ENCODE measurements around the gene AGAP3.

AGAP3 gene

DNA sequence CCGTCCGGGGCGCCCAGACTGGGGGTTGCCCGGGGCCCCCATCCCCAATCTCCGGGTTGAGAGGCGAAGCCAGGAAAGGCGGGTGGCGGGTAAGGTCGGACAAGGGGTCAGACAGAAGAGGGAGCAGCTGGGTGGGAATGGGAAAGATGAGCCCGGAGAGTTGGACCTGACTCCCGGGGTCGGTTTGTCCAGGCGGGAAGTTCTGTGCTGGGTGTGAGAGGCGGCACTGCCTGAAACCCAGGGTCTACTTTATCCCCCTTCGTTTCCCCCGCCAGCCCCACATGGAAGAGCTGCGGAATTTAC, 26.2 kb upstream of the AGAP3 start:
- TF ChIP-seq, protein P1, sequence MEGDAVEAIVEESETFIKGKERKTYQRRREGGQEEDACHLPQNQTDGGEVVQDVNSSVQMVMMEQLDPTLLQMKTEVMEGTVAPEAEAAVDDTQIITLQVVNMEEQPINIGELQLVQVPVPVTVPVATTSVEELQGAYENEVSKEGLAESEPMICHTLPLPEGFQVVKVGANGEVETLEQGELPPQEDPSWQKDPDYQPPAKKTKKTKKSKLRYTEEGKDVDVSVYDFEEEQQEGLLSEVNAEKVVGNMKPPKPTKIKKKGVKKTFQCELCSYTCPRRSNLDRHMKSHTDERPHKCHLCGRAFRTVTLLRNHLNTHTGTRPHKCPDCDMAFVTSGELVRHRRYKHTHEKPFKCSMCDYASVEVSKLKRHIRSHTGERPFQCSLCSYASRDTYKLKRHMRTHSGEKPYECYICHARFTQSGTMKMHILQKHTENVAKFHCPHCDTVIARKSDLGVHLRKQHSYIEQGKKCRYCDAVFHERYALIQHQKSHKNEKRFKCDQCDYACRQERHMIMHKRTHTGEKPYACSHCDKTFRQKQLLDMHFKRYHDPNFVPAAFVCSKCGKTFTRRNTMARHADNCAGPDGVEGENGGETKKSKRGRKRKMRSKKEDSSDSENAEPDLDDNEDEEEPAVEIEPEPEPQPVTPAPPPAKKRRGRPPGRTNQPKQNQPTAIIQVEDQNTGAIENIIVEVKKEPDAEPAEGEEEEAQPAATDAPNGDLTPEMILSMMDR (conservative IDR thresholded peaks at IDR 0.05) = no peak
- TF ChIP-seq ZFX (IDR thresholded peaks at IDR 0.05) = no peak
- H3K27ac ChIP-seq = peak overlapping the region; percentile 80

DNA sequence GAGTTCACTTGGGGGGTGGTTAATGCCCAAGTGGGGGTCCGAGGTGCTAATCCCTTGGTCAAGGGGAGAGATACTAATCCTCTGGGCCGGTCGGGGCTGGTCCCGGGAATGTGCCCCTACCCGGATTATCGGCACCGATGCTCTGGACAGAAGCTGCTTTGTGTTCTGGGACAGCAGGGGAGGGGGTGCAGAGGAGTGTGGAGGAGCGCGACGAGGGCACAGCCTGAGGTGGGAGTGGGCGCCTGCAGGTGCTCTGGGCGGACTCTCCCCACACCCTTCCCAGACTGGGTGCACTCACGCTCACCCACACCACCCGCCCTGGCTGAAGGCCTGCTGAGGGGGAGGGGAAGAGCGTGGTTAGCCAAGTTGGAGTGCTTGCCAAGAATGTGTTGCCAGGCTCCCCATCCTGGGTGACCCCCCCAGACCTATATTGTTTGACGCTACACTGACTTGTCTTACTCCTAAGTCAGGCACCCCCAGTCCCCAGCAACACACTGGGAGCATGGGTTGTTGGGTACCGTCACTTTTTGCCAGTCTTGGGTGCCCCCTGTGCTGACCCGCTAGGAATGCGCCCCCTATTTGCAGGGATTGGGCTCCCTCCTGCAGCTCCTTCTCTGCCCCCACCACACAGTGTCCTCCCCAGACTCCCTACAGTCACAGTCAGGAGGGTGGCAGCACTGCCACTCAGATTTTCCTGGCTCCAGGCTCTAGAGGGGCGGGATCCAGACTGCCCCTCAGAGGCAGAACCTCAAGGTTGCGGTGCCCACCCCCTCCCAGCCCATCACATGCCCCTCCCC, 25.7 kb upstream of the AGAP3 start:
- TF ChIP-seq, protein P1 (conservative IDR thresholded peaks at IDR 0.05) = no peak
- peak overlapping the region; percentile 80 for H3K27ac ChIP-seq

DNA sequence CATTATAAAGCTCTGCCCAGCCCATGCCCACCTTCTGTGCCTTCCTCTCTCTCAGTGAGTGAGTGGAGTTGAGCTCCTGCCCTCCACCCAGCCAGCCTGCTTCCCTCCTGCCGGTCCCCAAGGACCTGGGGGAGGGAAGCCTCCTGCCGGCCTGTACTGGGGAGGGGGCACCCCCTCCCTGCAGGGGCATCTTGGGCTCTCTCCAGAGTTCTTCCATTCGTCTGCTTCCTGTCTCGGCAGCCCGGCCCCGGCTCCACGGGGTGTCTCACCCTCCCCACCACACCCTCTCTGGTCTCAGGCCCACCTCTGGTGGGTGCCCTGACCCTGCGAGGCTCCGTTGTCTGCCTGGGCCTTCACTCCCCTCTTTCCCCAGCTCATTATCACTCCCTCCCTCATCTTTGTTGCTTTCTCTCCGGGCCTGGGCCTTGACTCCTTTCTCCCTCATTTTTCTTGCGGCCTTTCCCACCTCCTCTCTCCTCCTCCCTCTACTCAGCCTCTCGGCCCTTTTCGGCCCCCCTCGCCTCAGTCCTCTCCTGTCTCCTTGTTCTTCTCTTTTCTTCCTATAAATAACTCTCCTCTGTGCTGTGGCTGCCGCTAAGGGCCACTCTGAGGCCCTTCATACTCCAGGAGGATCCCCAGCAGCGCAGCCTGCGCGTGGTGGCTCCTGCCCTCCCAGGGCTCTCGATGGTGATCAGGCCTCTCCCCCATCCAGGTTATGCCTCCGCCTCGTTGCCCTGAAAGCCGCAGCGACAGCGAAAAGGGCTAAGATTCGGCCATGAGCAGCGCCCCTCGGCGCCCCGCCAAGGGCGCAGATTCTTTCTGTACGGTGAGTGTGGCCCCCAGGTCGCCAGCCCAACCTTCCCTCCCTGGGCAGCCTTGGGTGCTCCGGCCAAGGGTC, 24.8 kb upstream of the AGAP3 start:
- peak overlapping the region; percentile 80; the same call in 1 of the 2 replicates for H3K27ac ChIP-seq

DNA sequence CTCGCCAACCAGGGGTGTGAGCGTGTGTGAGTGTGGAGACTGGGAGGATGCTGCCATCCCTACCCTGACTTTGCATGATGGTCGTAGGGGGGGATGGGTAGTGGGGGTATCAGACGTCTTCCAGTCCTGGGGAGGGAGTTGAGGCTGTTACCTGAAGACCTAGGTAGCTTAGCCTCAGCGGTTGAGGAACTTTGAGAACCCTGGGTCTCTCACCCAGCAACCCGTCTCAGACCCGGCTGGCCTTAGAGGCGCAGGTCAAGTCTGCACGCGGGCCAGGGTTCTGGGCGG, 24.2 kb upstream of the AGAP3 start:
- no peak for TF ChIP-seq ZFX (IDR thresholded peaks at IDR 0.05)
- TF ChIP-seq, protein P1 (conservative IDR thresholded peaks at IDR 0.05) = no peak
- H3K27ac ChIP-seq = no peak overlapping the region

More for the DNA sequence above, 24.8 kb upstream of the AGAP3 start:
- TF ChIP-seq, protein P1 (conservative IDR thresholded peaks at IDR 0.05) = no peak
- no peak for TF ChIP-seq ZFX (IDR thresholded peaks at IDR 0.05)

DNA sequence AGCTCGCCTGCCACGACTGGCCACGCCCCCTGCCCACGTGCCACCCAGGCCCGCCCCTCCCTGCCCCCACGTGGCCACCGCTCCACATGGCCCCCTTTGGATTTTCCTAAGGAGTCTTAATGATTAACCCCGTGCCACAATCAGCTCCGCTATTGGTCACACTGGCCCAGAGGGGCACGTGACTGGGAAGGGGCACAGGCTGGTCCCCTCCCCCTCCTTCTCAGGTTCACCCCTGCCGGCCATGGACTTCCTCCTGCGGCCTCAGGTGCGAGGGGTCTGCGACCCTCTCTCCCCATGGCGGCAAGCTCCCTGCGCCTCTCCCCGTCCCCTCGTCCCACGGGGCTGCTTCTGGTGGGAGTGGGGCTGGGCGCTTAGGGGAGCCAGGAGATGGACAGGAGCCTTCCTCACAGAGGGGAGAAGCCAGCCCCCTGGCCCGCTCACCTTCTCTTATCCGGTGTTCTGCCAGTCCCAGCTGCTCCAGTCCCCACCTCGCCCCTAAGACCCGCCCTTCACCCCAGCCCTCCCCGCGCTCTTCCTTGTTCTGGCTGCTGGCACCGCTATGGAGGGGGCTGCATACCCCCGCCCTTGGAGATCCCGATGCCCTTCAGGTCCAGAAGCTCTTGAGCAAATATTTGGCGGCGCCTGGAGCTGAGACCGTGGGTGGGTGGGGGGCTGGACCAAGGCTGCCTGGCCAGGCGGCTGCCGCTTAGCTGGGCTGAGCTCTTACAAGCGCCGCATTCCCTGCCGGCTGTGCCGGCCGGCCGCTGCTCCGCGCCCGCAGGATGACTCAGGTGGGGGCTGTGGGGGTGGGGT, 23.7 kb upstream of the AGAP3 start:
- no peak overlapping the region for H3K27ac ChIP-seq

DNA sequence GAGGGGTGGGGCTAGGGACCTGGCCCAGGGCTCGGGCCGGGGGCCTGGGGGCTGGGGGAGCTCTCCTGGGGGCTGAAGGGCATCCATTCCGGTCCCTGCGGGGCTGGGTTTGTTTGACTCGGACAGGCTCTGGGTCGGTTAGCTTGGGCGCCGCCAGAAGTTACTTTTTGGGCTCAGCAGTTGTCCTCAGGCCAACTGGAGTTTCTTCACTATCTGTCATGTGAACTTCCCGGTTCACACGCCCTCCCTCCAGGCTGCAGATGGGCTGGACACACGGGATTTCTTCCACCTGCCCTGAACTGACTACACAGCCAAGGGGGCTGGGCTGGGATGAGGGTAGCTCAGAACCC, 23.1 kb upstream of the AGAP3 start:
- no peak overlapping the region for H3K27ac ChIP-seq
- TF ChIP-seq ZFX (IDR thresholded peaks at IDR 0.05) = no peak
- TF ChIP-seq, protein P1 (conservative IDR thresholded peaks at IDR 0.05) = no peak

More for the DNA sequence above, 23.7 kb upstream of the AGAP3 start:
- TF ChIP-seq, protein P1 (conservative IDR thresholded peaks at IDR 0.05) = no peak
- TF ChIP-seq ZFX (IDR thresholded peaks at IDR 0.05) = no peak

Measured in C4-2B (cell line).